Activated CD8-positive, alpha-beta memory T cell treated with anti-CD3 and anti-CD28 coated beads for 4 hours (primary cell): ENCODE results near the gene HTRA3.

Experiments
- DNase-seq, 2 donors: peaks; one replicate each; pipeline ENCODE4 v3.0.0-alpha.2; 2020; ENCODE audit warnings: low read depth in 2 of 2

Gene HTRA3

GRCh38 chr4:8280158-8280875 lies 10.8 kb downstream of the HTRA3 start:
- no peak for DNase-seq

DNA sequence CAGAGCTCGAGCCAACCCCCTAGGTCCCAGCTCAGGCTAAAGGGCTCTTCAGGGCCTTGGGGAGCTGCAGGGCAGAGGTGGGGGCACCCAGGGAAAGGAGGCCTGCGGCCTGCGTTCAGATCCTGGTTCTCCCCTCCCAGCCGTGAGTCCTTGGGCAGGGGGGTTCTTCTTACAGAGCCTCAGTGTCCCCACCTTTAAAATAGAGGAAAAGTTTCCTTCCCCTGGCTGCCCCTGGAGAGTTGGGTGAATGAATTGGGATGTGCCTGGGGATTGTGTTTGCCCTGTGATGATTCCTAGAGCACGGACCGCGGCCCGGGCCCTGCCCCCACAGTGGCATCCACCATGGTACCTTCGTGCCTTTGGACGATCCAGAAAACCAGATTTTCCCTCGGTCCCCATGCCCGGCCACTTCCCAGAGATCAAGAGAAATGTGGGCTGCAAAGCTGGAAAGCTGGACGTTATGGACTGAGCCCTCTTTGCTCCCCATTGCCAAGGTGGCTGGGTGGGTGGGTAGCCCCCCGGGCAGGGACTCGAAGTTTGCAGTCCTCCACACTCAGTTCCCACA lies 11.4 kb downstream of the HTRA3 start:
- DNase-seq = no peak

GRCh38 chr4:8281519-8282133 lies 12.1 kb downstream of the HTRA3 start:
- DNase-seq = no peak

GRCh38 chr4:8282134-8282641 lies 12.6 kb downstream of the HTRA3 start:
- no peak for DNase-seq

- DNase-seq = no peak
These were observed 13.2 kb downstream of the HTRA3 start for GRCh38 chr4:8282742-8283141.

DNA sequence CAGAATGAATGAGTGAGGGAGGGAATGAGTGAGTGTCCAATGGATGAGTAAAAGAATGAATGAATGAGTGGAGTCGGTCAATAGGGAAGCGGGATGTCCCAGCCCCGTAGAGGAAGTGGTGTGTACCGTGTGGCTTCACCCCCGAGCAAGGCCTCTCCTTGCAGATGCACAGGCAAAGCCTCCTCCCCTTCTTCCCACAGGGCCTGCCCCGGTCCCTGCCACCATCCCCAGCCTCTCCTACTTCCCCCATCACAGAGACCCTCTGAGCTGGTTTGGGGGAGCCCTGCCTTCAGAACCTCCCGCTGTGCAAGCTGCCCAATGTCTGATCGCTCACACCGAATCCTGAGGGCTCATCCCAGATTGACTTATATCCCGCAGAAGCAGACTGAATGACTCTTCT lies 13.6 kb downstream of the HTRA3 start:
- no peak for DNase-seq

- DNase-seq = no peak
These were observed 14.1 kb downstream of the HTRA3 start for GRCh38 chr4:8283631-8284121.

- no peak for DNase-seq
These were observed 14.8 kb downstream of the HTRA3 start for GRCh38 chr4:8284391-8284790.

DNA sequence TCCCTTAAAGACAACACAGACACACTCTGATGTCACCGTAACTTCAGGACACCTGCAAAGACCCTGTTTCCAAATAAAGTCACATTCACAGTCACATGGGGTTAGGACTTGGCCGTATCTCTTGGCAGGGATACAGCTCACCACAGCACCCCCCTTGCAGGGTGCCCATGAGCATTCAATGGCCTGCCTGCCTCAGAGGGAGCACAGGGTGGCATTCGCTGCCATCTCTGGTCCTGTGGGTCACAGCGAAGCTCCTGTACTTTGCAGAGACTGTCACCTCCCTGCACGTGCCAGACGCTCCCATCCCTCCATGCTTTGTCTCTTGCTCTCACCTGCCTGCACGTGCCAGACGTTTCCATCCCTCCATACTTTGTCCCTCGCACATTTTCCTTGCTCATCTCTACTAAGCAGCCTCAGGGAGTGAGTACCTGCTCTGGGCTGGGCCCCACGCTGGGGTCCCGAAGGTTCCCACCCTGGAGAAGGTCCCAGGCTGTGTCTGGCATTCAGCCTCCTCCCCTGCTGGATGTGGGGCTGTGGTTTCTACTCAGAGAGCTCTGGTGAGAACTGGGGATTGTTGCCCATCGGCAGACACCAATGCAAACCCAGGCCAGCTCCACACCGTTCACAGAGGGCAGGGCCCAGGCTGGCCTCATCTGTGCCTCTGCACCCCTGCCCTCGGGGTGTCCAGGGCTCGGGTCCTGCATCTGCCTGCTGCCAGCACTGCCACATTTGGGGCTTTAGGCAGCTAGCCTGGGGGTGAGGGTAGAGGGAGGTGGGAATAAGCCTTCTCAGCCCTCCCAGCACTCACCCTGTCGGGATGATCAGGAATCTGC lies 15.8 kb downstream of the HTRA3 start:
- no peak for DNase-seq

GRCh38 chr4:8285976-8286718 lies 16.6 kb downstream of the HTRA3 start:
- DNase-seq = no peak

GRCh38 chr4:8286719-8287342 lies 17.3 kb downstream of the HTRA3 start:
- DNase-seq = no peak

DNA sequence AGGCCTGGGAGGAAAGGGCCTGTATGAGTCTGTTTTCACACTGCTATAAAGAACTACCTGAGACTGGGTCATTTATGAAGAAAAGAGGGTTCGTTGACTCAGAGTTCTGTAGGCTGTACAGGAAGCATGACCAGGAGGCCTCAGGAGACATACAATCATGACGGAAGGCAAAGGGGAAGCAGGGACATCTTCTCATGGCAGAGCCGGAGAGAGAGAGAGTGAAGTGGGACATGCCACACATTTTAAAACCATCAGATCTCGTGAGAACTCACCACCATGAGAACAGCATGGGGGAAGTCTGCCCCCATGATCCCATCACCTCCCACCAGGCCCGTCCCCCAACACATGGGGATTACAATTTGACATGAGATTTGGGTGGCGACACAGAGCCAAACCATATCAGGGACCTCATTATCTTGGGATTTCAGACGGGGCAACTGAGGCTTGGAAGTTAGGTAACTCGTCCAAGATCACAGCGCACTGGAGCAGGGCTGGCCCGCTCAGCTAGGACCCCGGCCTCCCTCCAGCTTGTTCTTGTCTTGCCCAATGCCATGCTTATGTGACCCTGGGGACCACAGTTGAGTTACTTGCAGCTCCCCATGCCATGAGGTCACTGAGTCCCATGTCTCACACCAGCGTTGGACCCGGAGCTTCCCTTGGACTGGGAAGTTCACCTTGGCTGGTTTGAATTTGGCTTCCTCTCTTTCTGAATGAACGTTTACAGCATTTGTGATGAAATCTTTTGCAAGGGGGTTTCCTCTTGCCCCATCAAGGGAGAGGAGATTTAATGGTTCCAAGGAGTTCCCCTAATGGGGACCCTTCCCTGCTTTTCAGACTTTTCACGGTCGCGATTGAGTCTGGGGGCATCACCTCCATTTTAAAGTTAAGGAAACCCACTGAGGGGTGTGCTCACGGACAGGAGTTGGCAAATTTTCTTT lies 18.1 kb downstream of the HTRA3 start:
- no peak for DNase-seq

- no peak for DNase-seq
These were observed 19.7 kb downstream of the HTRA3 start for GRCh38 chr4:8289151-8289750.

DNA sequence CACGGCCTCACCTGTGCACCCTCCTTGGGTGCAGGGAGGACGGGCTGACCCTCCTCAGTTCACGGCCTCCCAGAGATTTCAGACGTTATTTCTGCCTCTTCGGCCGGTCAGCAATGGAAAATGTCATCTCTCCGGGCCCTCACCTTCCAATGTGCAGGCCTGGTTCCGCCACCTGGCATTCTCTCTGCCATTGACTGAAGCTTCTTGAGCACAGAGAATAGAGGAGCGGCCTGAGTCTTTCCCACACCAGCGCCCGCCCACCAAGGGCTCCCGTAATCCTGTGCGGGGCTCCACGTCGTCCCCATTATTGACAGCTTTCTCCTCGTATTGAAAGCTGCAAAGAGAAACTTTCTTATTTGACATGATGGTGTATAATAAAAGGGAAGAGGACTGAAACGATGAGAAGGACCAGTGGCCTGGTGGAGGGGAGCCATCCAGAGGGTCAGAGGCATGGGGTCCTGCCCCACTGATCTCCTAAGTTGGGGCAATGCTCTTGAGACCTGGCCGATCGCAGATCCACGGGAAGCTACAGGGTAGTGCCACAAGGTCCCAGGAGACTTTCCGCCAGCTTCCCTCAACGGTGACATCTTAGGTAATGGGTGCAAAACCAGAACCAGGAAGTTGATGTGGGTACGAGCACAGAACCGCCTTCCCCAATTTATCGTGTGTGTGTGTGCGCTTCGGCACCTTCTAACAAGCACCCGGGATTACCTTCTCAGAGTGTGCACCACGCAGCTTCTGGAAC lies 20.6 kb downstream of the HTRA3 start:
- DNase-seq = no peak

DNA sequence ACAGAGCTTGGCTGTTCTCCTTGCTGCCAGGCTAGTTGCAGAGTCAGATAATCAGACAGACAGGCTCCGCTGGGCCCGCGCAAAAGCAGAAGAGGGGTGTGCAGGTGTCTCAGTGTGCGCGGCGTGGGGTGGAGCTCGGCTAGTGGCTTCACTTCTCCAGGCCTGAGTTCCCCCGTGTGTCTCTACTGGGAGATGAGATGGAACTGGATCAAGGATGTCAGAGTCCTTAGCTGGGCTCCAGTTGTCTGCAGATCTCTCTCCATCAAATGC lies 21.1 kb downstream of the HTRA3 start:
- DNase-seq = no peak

DNA sequence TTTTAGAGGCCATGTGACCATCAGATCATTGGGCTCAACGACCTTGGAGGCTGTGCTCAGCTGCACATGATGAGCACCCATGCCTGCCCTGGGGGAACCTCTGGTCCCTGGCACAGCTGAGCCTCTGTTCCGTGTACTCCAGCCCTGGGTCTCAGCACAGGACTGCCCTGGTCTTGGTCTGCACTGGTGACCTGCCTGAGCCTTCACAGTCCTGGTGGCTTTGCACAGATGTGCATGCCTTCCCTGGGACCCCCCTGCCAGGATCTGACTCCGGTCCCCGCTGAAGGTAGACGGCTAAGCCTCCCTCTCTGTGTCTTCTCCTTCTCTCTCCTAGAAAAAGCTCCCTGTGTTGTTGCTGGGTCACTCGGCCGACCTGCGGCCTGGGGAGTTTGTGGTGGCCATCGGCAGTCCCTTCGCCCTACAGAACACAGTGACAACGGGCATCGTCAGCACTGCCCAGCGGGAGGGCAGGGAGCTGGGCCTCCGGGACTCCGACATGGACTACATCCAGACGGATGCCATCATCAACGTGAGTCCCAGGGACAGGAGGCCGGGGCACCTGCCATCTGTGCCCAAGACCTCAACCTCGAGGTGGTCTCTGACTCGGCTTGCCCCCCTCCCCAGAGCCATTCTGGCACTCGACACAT lies 21.6 kb downstream of the HTRA3 start:
- no peak for DNase-seq

- DNase-seq = no peak
These were observed 22.3 kb downstream of the HTRA3 start for GRCh38 chr4:8291701-8292477.
